Kidney (tissue), 22 donors: Measurements from ENCODE around the gene TAGLN2. TPM values are rescaled to one million over a fixed set of nuclear protein-coding genes. Genes with fewer than 3 reads are reported as not detected.

Experiments
- DNase-seq, 5 donors: peaks; one replicate each; pipeline ENCODE4 v3.0.0-alpha.2; 2013 to 2020
- FAIRE-seq: peaks from 2 replicates; lab custom pipeline; 2012; peaks lifted over from hg19 to GRCh38; lab: Jason Lieb, UNC
- H3K27ac ChIP-seq, 2 donors: one replicate each; pipeline ENCODE4 v1.7.0; 2013; ENCODE audit warnings: low read depth in 2 of 2, low read length in 2 of 2, inconsistent platforms in 1 of 2
- H3K27me3 ChIP-seq: one replicate; pipeline ENCODE4 v1.7.1; 2013; ENCODE audit warnings: low read length, inconsistent platforms; ENCODE audit not compliant: control insufficient read depth, insufficient read depth
- H3K36me3 ChIP-seq, 3 donors: one replicate each; pipeline versions ENCODE4 v1.7.0 to v1.7.1; 2013; ENCODE audit warnings: low read length in 3 of 3, control low read depth in 1 of 3, inconsistent platforms in 1 of 3; ENCODE audit not compliant: insufficient read depth in 3 of 3, control insufficient read depth in 2 of 3
- H3K4me1 ChIP-seq, 3 donors: one replicate each; pipeline versions ENCODE4 v1.7.0 to v1.7.1; 2013; ENCODE audit warnings: low read length in 3 of 3, inconsistent platforms in 1 of 3, low read depth in 1 of 3; ENCODE audit not compliant: control insufficient read depth in 2 of 3, insufficient read depth in 2 of 3
- H3K4me3 ChIP-seq, 3 donors: one replicate each; pipeline versions ENCODE4 v1.7.0 to v1.8.1; 2013; ENCODE audit warnings: low read length in 3 of 3, control low read depth in 1 of 3, inconsistent platforms in 1 of 3
- H3K9ac ChIP-seq, 3 donors: one replicate each; pipeline versions ENCODE4 v1.7.0 to v1.7.1; 2013; ENCODE audit warnings: low read length in 3 of 3, control low read depth in 1 of 3, inconsistent platforms in 1 of 3
- H3K9me3 ChIP-seq, 3 donors: one replicate each; pipeline versions ENCODE4 v1.7.0 to v1.7.1; 2013; ENCODE audit warnings: low read length in 3 of 3, control low read depth in 1 of 3, inconsistent platforms in 1 of 3; ENCODE audit not compliant: control insufficient read depth in 2 of 3, insufficient read depth in 1 of 3
- intact Hi-C: fragments of 100-400 bp; cut with DNase I; formaldehyde crosslinking; loops from one replicate; pipeline ENCODE4 v1.11.1; 2022
- long read RNA-seq, 10 donors: library from polyadenylated mRNA in 1 of 10; unstranded in 1 of 10; transcript quantifications; one replicate each; pipeline ENCODE4 v2.0.0 and lab custom pipeline, GENCODE V29; 2021 to 2026
- polyA plus RNA-seq: library from polyadenylated mRNA; stranded (reverse); fragments of 350-450 nt; fragmentation: Illumina TruSeq; extraction: RNeasy Lipid Tissue Mini Kit (QIAGEN cat#74804); gene quantifications from one replicate; pipeline ENCODE4 v1.2.3, GENCODE V29; 2014; ENCODE audit warnings: low read depth, low replicate concordance; ENCODE audit not compliant: insufficient read depth
- total RNA-seq: library from RNA; stranded (reverse); fragmentation: NEBNext Ultra II Directional; extraction: Animal tissue kit (Norgen Biotek cat#: 25700); gene quantifications from one replicate; pipeline ENCODE4 v1.2.1, GENCODE V29; 2021
- TF ChIP-seq, protein P1 (sequence below): IDR thresholded peaks from 3 replicates; pipeline ENCODE4 v1.5.1; 2012; ENCODE audit warnings: mild to moderate bottlenecking, moderate library complexity, borderline replicate concordance; ENCODE audit not compliant: insufficient read depth; ENCODE audit errors: extremely low read depth
- donor health status: control.
- donor health status: control.
- donor health status: control.
- donor health status: control.
- donor health status: control.
- donor health status: DM: yes; HTN: yes; CAD: no.
- donor health status: Normal renal cell carcinoma (clear cell type).

The TAGLN2 gene
- total RNA-seq: 358 TPM
- polyA plus RNA-seq: 223 TPM
- long read RNA-seq, donor 1, transcript TAGLN2-203 (5 exons, 1,604 nt): major isoform, 29 of 37 reads
- long read RNA-seq, donor 1, partial matches to known transcripts: 8 of 37 reads
- long read RNA-seq, donor 1, other reads (novel, unspliced or antisense): 0 of 37 reads
- long read RNA-seq, donor 2, transcript TAGLN2-203 (5 exons, 1,604 nt): major isoform, 42 of 51 reads
- long read RNA-seq, donor 2, partial matches to known transcripts: 8 of 51 reads
- long read RNA-seq, donor 2, other reads (novel, unspliced or antisense): 0 of 51 reads
- long read RNA-seq, donor 3, transcript TAGLN2-203 (5 exons, 1,604 nt): major isoform, 50 of 67 reads
- long read RNA-seq, donor 3, partial matches to known transcripts: 16 of 67 reads
- long read RNA-seq, donor 3, other reads (novel, unspliced or antisense): 0 of 67 reads
- long read RNA-seq, donor 4, transcript TAGLN2-203 (5 exons, 1,604 nt): major isoform, 22 of 22 reads
- long read RNA-seq, donor 4, partial matches to known transcripts: 0 of 22 reads
- long read RNA-seq, donor 4, other reads (novel, unspliced or antisense): 0 of 22 reads
- long read RNA-seq, donor 5: 0 reads
- long read RNA-seq, donor 6, transcript TAGLN2-203 (5 exons, 1,604 nt): major isoform, 37 of 45 reads
- long read RNA-seq, donor 6, partial matches to known transcripts: 8 of 45 reads
- long read RNA-seq, donor 6, other reads (novel, unspliced or antisense): 0 of 45 reads
- long read RNA-seq, donor 7, transcript TAGLN2-203 (5 exons, 1,604 nt): major isoform, 150 of 219 reads
- long read RNA-seq, donor 7, partial matches to known transcripts: 25 of 219 reads
- long read RNA-seq, donor 7, other reads (novel, unspliced or antisense): 42 of 219 reads
- long read RNA-seq, donor 8, transcript TAGLN2-203 (5 exons, 1,604 nt): major isoform, 46 of 57 reads
- long read RNA-seq, donor 8, partial matches to known transcripts: 11 of 57 reads
- long read RNA-seq, donor 8, other reads (novel, unspliced or antisense): 0 of 57 reads
- long read RNA-seq, donor 9, transcript TAGLN2-203 (5 exons, 1,604 nt): major isoform, 19 of 19 reads
- long read RNA-seq, donor 9, partial matches to known transcripts: 0 of 19 reads
- long read RNA-seq, donor 9, other reads (novel, unspliced or antisense): 0 of 19 reads
- long read RNA-seq, donor 10, transcript TAGLN2-203 (5 exons, 1,604 nt): major isoform, 29 of 41 reads
- long read RNA-seq, donor 10, partial matches to known transcripts: 12 of 41 reads
- long read RNA-seq, donor 10, other reads (novel, unspliced or antisense): 0 of 41 reads

DNA sequence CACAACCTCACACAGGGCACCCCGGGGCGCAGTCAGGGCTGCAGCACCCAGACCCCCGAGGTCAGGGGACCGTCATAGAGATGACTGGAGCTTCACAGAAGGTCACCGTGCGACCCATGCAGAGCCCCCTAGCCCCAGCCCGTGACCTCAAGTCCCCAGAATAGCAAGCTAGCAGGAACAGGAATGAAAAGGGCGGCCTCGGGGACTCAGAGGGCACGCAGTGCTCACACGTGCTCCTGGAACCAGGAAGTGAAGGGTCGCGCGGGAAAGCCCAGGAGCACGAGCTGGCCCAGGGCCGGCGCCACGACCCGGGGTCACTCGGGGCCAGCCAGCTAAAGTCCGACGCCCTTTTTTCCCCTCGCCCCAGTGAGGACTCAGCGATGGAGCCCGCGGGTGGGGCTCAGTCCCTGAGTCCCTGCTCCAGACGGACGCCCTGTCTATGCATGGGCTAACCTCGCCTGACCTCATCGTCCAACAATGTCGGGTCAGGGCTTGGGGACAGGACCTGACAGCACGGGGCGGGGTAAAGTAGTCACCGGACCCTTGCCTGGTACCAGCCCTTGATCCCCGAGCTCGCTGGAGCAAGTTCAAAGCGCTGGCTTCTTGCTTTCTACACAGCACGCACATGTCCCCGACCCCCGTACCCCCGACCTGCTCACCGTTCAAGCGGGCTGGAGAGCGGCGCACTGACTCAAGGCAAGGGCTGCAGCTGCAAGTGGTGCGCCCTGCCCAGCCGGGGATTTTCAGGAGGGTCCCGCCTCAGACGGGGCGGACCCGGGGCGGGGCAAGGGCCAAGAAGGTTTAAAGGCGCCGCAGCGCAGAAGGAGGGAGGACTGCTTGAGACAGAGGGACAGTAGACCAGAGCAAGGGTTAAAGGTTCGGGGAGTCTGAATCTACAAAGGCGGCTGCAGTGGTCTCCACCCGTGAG is at the start of gene TAGLN2:
TAGLN2 (minus strand) TSS at position 717 of the 928 bp plus-strand sequence. CDS start 4,998 bp downstream, outside the sequence.
- peak; percentile 91 to 97 (median 94) for DNase-seq
- Histone ChIP-seq H3K27ac (peak within 1 kb of the TSS; percentile 95 to 98), H3K27me3 (no peaks in the 10 kb centered on the region), H3K36me3 (peaks cover 0 to 4% (median under 1%) of the 10 kb centered on the region in 3 donors), H3K4me1 (peaks cover 2 to 25% (median 9%) of the 10 kb centered on the region in 3 donors), H3K9ac (peak within 1 kb of the TSS; percentile 70 to 99 (median 91)), H3K4me3 (peak within 1 kb of the TSS; percentile 83 to 97 (median 93)), H3K9me3 (no peaks in the 10 kb centered on the region)
- TF ChIP-seq, protein P1, sequence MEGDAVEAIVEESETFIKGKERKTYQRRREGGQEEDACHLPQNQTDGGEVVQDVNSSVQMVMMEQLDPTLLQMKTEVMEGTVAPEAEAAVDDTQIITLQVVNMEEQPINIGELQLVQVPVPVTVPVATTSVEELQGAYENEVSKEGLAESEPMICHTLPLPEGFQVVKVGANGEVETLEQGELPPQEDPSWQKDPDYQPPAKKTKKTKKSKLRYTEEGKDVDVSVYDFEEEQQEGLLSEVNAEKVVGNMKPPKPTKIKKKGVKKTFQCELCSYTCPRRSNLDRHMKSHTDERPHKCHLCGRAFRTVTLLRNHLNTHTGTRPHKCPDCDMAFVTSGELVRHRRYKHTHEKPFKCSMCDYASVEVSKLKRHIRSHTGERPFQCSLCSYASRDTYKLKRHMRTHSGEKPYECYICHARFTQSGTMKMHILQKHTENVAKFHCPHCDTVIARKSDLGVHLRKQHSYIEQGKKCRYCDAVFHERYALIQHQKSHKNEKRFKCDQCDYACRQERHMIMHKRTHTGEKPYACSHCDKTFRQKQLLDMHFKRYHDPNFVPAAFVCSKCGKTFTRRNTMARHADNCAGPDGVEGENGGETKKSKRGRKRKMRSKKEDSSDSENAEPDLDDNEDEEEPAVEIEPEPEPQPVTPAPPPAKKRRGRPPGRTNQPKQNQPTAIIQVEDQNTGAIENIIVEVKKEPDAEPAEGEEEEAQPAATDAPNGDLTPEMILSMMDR: peak; percentile 1
- FAIRE-seq: no peak
- intact Hi-C loops: no loop called here

GRCh38 chr1:159974350-159974965 is 49.2 kb upstream of the TAGLN2 start:
- Histone ChIP-seq H3K27ac (no peak overlapping the region), H3K4me1 (no peaks in the 10 kb centered on the region), H3K4me3 (no peak overlapping the region), H3K9ac (no peak overlapping the region), H3K27me3 (no peaks in the 10 kb centered on the region), H3K9me3 (no peaks in the 10 kb centered on the region), H3K36me3 (no peaks in the 10 kb centered on the region)
- intact Hi-C loops: no loop called here
- TF ChIP-seq, protein P1: no peak
- no peak for FAIRE-seq
- DNase-seq: no peak
